Left lobe of liver (tissue), 2 donors: Measurements from ENCODE around the gene NDUFA1. TPM values are rescaled to one million over a fixed set of nuclear protein-coding genes. Genes with fewer than 3 reads are reported as not detected.
"Not testable (repeated sequence)": the region's sequence is repeated elsewhere in the genome, so short reads cannot be mapped to it uniquely, and the experiment has no call there.

Experiments
- ATAC-seq: fragments of 200-7000 bp; cut with Tn5 transposase; one replicate; pipeline ENCODE4 v1.9.1; 2020; ENCODE audit warnings: mild to moderate bottlenecking, moderate library complexity
- DNase-seq: peaks from one replicate; pipeline ENCODE4 v3.0.0-alpha.2; 2020; ENCODE audit warnings: low spot score
- total RNA-seq: library from RNA; stranded (reverse); gene quantifications from one replicate; pipeline ENCODE4 v1.2.1, GENCODE V29; 2021
- donor health status: DM: no; HTN: no; CAD: no; lungs with moderate emphysema.
- donor health status: DM: no; HTN: yes; CAD: no.

Gene NDUFA1
- 62.6 TPM for total RNA-seq

DNA sequence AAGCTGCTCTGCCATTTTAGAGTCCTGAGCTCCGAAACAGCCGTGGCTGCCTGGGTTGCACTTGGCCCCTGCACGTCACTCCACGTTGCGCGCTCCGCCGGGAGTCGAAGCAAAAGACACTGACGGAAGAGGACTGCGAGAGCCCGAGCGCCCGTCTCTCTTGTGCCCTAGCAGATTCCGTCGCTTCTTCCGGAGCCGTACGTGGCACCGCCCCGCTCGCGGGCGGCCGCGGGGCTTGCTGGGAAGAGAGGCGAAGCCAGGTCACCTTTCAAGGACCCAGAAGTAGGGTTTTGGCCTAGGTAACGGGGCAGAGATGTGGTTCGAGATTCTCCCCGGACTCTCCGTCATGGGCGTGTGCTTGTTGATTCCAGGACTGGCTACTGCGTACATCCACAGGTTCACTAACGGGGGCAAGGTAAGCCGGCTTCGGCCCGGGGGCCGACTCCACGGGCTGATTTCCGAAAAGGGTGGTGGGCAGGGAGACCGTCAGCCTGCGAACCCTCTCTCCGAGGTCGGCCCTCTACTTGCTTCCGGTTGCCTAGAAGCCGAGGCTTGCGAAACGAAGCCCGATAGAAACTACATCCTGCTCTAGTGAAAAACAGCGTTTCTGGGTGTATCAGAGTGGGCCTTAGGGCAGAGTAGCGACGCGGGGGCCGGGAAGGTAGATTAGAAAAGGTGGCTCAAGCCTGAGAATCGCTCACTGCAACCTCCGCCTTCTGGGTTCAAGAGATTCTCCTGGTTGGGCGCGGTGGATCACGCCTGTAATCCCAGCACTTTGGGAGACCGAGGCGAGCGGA lies at the start of gene NDUFA1, which contains the start of gene RNF113A:
TSS of gene NDUFA1 (plus strand) at position 234 of the 797 bp plus-strand sequence. CDS start at position 314, 80 bp downstream.
TSS of gene RNF113A (minus strand) at position 135 of the 797 bp plus-strand sequence. CDS start at position 15, 120 bp downstream.
- ATAC-seq (peak; percentile 96), DNase-seq (peak; percentile 90)

DNA sequence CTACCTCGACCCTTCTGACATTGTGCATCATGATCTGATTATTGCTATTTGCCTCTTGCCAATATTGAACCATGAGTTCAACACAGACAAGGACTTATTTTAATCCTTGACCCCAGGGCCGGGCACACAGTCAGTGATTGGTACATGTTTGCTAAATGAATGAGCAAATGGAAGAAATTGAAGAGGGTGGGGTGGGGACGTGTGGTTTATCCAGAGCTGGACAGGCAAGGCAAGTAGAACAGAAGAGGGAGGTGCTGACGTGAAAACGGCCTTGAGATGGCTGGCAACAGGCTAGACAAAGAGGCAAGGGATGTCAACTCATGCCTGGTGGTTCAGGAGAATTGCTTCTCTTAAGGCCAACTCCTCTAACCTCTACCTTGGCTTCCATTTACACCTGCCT lies 47.4 kb upstream of the NDUFA1 start:
- DNase-seq, result not testable (repeated sequence)
- ATAC-seq, result peak; percentile 63

DNA sequence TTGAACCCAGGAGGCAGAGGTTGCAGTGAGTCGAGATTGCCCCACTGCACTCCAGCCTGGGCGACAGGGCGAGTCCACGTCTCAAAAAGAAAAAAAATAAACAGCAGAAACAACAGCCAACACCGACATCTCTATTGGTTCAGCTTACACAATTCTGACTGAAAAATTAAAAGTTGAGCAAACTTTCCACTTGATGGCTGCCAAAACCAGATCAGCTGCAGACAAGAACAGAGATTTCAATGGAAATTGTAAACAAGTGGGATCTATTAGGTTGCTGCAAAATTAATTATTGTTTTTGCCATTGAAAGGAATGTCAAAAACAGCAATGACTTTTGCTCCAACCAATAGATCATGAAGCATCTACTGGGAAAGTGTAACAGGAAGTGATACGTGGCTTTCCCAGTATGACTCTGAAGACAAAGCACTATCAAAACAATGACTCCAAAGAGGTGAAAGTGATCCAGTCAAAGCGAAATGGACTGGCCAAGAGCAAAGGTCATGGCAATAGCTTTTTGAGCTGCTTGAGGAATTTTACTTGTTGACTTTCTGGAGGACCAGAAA lies 45.2 kb upstream of the NDUFA1 start:
- ATAC-seq (peak; percentile 61), DNase-seq (peak; percentile 57)

DNA sequence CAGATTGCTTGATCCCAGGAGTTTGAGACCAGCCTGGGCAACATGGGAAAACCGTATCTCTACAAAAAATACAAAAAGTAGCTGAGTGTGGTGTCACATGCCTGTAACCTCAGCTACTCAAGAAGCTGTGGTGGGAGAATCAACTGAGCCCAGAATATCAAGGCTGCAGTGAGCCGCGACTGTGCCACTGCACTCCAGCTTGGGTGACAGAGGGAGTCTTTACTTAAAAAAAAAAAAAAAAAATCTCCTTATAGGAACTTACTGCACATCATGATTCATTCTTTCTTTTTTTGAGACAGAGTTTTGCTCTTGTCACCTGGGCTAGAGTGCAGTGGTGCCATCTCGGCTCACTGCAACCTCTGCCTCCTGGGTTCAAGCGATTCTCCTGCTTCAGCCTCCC lies 43.2 kb upstream of the NDUFA1 start:
- DNase-seq (no peak), ATAC-seq (no peak)

DNA sequence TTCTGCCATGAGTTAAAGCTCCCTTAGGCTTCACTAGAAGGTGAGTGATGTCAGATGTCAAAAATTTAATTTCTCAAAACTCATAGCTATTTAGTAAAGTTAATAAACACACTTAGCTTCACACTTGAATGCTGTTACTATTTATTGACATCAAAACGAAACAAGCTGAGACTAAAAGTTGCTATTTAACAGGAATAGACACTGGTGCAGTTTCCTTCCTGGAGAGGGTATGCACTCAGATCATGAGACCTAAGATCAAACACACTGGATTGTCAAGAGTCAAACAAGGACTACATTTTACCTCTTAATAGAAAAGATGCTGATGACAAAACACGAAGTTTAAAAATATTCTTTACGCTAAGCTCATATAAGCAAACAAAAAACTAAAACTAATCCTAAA lies 37.7 kb upstream of the NDUFA1 start:
- ATAC-seq (no peak), DNase-seq (no peak)

DNA sequence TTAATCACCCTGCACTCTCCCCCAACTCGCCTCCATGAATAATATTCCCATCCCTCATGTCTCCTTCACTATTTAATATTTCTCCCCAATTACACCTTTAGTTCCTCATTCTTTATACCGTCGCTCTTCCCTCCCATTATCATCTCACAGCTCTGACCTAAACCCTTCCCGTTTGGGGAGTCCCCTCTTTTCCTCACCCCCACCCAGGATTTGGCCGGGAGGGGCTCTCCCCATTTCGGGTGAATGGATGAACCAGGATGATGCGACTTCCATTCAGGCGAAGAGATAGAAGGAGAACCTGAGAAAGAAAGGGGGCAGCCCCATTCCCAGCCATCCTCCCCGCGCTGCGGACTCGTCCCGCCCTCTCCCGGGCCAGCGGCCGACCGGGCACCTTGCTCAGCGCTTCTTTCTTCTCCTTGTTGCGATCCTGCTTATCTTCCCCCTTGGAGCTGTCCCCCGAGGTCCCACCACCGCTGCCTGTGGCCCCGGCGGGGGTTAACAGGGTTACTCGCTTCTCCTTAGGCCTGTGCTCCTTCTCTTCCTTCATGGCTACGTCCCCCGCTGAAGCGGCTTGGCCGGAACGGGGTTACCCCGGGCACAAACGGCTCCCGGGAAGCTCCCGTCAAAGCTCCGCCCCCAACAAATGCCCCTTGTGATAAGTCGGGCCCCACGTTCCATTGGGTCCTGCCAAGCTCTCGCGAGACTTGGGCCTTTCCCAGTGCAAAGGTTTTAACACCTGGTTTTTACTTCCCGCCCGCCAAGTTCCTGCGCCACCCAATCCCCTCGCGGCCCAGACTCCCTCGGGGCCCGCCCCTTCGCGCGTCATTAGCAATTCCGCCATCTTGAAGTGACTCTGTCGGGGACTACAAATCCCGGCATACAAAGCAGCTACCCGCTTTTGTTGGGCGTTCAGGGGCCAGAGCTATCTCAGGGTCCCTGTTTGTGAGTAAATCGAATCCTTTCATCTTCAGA lies 19.0 kb upstream of the NDUFA1 start, which contains the start of gene UPF3B:
TSS of gene UPF3B (minus strand) at position 582 of the 972 bp plus-strand sequence. CDS start at position 547, 35 bp downstream.
- peak; percentile 97 for ATAC-seq
- peak; percentile 96 for DNase-seq

DNA sequence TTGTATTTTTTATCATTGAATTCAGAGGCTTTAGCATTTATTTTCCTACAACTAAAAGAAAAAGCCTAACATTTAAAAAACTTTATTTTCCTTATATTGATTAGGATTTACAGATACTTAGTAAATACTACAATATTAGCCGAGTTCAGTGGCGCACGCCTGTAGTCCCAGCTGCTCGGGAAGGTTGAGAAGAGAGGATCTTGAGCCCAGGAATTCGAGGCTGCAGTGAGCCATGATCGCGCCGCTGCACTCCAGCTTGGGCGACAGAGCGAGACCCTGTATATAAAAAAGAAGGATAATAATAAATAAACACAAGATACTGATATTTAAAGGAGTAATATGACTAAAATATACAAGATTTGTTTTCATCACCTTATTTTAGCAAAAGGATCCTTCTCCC lies 18.2 kb upstream of the NDUFA1 start:
- no peak for ATAC-seq
- no peak for DNase-seq

DNA sequence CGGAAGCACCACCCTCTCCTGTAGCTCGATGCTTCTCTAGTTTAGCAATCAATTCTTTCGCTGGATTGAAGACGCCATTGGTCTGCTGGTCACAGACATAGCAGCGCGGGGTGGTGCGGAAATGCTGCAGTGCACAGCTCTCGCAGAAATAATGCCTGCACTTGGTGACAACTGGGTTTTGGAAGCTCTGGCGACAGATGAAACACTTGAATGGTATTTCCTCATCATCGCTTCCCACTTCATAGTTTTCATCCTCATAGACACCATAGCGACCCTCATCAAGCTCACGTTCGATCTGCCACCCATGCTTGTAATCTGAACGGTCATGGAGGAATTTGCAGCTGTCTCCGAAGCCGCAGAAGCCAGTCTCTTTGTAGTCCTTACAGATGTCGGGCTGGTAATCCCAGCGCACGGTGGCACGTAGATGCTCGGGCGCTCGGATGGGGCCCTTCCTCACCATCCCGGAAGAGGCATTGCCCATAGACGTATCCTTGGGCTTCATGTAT lies 953 bp upstream of the NDUFA1 start:
- peak; percentile 28 for ATAC-seq
- no peak for DNase-seq

DNA sequence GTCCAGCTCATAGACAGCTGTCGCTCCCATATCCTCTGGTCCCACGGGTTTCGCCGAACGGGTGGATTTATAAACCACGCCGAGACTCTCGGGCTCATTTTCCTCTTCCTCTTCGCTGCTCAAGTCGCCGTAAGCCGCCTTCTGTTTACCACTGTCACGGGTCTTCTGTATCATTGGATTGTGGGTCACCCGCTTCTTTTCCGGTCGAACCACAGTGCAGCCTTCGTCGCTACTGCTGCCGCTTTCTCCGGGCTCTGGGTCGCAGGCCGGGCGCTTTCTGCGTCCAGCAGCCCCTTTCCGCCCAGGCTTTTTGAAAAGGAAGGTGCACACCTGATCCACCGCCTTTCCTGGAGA lies 410 bp upstream of the NDUFA1 start:
- DNase-seq (no peak), ATAC-seq (peak; percentile 65)

DNA sequence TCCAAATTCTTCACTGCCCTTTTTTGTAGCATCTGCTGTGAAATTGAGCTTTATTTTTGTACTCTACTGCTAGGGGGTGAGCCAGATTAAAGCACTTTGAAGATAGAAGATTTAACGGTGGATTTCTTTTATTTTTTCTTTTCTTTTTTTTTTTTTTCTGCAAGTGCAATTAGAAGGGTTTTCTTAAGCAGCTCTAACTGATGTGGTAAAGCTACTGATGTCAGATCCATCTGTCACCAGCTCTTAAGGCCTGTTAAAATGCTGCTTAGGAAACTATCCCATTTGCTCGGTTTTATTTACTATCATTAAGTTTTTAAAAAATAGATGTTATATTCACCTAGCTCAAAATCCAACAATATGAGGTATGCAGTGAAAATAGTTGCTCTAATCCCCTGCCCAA lies 7.1 kb downstream of the NDUFA1 start:
- no peak for DNase-seq
- ATAC-seq, result no peak

DNA sequence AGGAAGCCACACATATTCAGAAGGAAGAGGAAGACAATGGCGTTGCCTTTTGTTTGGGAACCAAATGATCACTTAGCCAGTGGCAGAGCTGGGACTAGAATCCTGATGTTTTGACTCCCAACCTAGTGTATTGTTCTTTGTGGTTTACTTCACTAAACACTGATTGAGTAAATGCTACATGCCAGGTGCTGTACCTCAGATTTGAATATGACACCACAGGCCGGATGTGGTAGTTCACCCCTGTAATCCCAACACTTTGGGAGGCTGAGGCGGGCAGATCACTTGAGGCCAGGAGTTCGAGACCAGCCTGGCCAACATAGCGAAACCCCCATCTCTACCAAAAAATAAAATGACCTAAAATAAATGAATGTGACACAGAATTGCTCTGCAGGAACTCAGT lies 8.4 kb downstream of the NDUFA1 start:
- no peak for DNase-seq
- no peak for ATAC-seq

DNA sequence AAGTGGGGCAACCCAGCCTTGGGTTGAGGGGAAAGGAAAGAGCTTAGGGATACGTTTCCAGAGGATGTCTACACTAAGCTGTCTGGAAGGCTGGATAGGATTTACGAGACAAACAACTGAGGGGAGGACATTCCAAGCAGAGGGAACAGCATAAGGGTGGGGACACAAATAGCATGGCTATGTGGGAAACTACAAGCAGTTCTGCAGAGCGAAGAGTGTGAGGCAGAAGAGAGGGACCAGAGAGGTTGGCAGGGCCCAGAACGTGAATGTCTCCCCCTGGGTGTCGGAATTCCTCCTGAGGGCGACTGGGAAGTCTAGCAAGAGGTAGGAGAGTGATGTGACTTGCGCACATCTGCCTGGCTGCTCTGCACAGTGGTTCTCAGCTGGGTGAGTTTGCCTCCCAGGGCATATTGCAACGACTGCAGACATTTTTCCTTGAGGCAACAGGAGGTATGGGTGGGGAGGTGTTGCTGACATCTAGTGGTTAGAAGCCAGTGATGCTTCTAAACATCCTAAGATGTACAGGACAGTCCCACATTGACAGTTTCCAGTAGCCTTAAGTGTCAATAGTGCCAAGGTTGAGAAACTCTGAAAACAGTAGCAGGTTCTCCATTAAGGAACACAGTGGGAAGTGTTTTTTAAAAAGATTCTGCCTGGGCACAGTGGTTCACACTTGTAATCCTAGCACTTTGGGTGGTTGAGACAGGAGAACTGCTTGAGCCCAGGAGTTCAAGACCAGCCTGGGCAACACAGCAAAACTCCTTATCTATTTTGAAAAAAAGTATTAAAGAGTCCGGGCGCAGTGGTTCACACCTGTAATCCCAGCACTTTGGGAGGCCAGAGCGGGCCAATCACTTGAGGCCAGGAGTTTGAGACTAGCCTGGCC lies 9.2 kb downstream of the NDUFA1 start:
- DNase-seq (no peak), ATAC-seq (peak; percentile 95)

DNA sequence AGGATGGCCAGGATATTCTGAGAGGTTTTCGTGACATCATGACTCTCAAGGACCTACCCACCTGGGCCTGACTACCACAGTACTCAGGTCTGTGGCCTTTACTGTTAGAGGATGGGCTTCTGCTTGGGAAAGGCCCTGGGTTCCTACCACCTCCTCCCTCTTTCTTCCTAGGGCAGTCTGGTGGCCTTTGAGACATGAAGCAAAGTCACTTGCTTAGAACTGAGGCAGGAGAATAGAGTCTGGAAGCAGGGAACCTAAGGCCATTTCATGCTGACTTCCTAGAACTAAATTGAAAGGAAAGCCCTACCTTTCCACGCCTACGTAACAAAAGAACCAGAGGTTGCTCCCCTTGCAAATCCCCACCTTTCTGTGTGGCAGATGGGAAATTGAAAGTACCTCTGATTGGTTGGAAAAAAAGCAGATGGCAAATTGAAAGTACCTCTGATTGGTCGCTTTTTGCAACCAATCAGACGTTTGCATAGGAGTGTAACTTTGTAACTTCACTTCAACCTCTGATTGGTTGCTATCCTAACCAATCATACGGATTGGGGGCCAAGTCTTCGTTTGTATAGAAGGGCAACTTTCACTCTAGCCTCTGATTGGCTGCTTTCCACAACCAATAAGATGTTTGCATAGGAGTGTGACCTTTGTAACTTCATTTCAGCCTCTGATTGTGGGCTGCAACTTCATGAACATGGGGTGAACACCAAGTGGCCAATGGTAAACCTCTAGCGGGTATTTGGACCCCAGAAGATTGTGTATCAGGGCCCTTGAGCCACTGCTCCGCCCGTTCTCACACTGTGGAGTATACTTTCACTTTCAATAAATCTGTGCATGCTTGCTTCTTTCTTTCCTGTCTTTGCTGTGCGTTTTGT lies 14.2 kb downstream of the NDUFA1 start:
- ATAC-seq, result peak; percentile 62

DNA sequence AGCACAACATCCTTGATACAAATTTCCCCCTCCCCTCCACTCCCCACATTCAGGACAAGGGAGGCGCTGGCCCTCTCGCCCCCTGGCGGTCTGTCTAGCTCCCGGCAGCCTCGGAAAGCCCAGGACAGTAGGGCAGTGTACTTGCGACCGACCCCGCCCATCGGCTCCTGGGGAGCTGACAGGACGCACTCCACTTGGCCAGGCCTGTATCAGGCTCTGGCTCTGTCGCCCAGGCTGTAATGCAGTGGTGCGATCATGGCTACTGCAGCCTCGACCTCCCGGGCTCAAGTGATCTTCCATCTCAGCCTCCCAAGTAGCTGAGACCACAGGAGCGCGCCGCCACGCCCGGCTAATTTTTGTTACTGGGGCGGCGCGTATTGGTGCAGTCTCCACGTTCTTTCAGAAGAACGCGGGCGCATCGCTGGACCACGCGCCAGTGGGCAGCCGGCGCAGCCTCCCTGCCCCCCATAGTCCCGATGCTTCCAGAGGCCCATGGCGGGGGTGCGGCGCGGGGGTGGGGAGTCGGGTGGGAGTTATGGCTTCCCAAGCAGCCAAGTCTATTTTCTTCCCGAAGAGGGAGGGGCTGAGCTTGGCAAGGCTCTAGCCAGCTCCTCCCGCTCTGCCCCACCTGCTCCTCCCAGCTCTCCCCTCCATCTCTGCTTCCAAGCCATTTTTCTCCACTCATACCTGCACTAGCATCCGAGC lies 16.2 kb downstream of the NDUFA1 start:
- DNase-seq (peak; percentile 52), ATAC-seq (peak; percentile 96)

More for the DNA sequence above, 14.2 kb downstream of the NDUFA1 start:
- no peak for DNase-seq

DNA sequence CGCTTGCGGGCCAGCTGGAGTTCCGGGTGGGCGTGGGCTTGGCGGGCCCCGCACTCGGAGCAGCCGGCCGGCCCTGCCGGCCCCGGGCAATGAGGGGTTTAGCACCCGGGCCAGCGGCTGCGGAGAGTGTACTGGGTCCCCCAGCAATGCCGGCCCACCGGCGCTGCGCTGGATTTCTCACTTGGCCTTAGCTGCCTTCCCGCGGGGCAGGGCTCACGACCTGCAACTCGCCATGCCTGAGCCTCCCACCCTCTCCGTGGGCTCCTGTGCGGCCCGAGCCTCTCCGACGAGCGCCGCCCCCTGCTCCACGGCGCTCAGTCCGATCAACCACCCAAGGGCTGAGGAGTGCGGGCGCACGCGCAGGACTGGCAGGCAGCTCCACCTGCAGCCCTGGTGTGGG lies 19.0 kb downstream of the NDUFA1 start:
- ATAC-seq, DNase-seq: not testable (repeated sequence)

DNA sequence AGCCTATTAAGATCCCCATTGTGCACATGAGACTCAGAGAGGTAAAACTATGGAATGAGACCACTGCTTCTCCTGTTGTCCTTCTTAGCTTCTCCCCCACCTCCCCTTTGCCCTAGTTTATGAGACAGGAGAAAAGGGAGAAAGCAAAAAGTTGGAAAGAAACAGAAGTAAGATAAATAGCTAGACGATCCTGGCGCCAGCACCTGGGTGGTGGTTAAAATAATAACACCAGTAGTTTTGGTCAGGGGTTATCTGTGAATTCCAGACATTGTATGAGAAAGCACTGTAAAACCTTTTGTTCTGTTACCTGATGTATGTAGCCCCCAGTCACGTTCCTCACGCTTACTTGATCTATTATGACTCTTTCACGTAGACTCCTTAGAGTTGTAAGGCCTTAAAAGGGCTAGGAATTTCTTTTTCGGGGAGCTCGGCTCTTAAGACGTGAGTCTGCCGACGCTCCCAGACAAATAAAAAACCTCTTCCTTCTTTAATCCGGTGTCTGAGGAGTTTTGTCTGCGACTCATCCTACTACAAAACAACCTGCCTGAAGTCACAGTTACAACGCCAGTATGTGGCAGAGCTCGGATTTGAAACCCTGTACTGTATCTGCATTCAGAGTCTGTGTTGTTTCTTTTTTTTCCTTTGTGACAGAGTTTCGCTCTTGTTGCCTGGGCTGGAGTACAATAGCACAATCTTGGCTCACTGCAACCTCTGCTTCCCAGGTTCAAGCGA lies 20.5 kb downstream of the NDUFA1 start:
- not testable (repeated sequence) for DNase-seq, ATAC-seq

DNA sequence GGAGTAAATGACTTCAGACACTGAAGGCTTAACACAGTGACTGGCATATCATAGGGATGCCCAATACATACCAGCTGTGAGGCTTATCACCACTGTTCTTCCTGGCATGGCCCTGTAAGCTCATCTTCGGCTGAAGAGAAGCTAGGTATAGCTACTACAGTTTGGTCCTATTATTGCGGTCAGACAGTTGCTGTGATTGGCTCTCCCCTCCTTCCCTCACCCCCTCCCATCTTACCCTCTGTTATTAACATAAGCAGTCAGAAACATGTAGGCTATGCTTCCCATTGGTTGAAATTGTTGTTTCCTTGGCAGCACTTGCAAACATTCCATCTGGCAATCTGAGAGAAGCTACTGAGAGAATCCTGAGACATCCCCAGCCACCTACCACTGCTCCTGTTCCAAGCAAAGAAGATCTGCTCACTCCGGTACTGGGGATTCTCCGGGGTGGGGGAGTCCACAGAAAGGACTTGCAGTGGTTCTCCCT lies 24.3 kb downstream of the NDUFA1 start, which contains the start of gene AKAP14:
TSS of gene AKAP14 (plus strand) at position 51 of the 484 bp plus-strand sequence. CDS start 7,331 bp downstream, outside the sequence.
- no peak for DNase-seq
- no peak for ATAC-seq
